Measurements from ENCODE around the gene LPAR3.
"Not testable (repeated sequence)": the region's sequence is repeated elsewhere in the genome, so short reads cannot be mapped to it uniquely, and the experiment has no call there.

LPAR3 gene

GRCh38 chr1:84892705-84893618 lies at the start of gene LPAR3:
LPAR3 (minus strand) TSS chr1:84893206; CDS start chr1:84866120, 27,086 bp downstream.
- peak; percentile 11 for DNase-seq

GRCh38 chr1:84941843-84942242 lies 48.8 kb upstream of the LPAR3 start:
- no peak for DNase-seq

GRCh38 chr1:84940481-84940880 lies 47.5 kb upstream of the LPAR3 start:
- DNase-seq = no peak

DNA sequence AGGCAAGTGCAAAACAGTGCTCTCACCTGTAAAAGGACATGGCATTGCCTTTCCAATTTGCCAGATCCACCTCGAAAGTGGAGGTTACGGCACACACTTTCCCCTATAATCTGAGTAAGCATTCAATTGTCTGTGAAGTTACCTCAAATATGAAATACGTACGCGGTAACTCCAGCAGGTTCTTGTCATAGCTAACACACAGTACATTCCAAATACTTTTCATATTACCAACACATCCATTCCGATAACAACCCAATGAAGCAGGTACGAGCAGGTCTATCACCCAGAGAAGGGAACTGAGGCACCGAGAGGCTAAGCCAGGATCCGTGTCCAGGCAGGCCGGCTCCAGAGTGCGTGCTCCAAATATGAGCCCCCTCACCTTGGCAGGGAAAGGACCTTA lies 46.8 kb upstream of the LPAR3 start:
- DNase-seq = no peak

GRCh38 chr1:84939151-84939550 lies 46.1 kb upstream of the LPAR3 start:
- DNase-seq = no peak

- DNase-seq = peak; percentile 34
Measured at GRCh38 chr1:84936116-84936810, 43.3 kb upstream of the LPAR3 start.

DNA sequence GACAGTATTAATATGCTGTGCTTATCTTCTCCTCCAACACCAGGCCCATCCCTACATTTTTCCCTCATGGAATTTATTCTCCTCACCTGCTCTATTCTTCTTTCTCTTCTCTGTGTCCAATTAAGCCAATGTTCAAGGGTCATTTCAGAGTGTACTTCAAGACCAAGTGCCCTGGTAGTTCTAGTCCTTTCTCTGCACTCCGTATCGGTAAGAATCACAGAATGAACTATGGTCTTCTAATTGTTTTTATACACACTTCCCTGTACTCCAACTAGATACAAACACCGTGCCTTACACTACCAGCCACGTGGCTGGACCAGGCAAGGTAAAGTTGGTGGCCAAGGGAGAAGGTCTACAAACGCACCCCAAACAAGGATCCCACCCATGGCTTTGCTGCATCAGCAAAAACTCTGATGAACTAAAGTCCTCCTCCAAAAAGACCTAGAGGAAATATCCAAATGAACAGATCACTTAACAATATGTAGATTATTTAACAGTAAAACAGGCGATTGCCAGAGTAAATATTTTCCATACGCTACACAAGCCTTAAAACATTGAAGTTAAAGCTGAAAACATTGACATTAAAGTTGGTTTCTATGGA lies 40.1 kb upstream of the LPAR3 start:
- DNase-seq = no peak

DNA sequence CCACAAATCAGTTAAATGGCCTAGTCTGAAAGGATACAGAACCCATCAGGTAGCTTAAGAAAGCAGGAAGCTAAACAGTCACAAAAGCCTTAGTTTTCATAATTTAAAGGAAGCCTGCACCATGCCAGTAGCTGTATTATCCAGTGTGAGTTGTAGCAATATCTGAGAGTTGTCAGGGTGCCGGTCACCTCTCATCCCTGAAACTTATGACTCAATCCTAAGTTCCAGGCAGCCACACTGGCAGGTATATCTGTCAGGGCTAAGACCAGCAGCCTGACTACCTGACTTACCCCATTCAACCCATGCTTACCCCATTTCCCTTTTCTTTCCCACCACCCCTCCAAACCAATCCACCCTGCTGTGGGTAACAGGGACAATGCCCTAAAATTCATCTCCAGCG lies 37.8 kb upstream of the LPAR3 start:
- DNase-seq = no peak

DNA sequence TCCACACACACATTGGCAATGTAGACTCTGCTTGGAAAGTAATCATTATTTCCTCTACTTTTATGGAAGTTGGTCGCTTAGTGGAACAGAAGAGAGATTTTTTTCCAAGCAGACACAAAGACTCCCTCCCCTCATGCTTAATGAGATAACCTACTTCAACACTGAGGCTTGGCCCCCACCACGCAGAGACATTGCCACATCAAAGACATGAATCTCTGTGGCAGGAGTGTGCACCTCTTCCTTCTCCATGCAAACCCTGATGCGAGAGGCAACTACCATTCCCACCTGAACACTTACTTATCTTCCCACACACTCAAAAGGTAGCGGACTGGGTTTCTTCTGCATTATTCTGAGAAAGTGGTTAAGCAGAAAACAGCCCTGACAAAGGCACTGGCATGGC lies 37.3 kb upstream of the LPAR3 start:
- no peak for DNase-seq

DNA sequence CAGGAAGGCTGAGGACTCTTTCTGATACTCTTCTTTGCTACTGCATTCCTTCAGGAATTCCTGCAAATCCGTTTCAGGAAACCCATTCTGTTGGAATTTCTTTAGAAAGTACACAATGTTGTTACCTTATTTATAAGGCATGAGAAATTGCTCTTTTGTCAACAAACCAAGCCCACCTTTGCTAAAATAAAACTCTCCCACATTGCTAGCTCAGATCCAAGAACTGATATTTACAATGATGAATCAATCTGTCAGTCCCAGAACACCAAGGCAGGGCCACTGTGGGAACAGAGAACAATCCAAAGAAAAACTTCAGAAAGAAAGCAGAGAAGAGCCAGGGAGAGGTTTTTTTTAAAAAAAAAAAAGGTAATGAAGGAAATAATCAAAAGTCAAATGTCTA lies 36.6 kb upstream of the LPAR3 start:
- no peak for DNase-seq

- DNase-seq = no peak
Measured at GRCh38 chr1:84928979-84929378, 36.0 kb upstream of the LPAR3 start.

- no peak for DNase-seq
Measured at GRCh38 chr1:84923317-84923716, 30.3 kb upstream of the LPAR3 start.

DNA sequence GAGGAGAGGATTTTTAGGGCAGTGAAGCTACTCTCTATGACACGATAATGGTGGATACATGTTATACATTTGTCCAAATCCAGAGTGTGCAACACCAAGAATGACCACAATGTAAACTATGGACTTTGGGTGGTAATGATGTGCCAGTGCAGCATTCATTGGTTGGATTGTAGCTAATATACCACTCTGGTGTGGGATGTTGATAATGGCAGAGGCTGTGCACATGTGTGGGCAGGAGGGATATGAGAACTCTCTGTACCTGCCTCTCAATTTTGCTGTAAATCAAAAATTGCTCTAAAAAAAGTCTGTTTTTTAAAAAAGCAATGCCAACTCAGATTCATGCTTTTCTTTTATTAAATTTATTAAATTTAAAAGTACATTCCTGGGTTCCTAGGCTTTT lies 27.2 kb upstream of the LPAR3 start:
- DNase-seq = no peak

DNA sequence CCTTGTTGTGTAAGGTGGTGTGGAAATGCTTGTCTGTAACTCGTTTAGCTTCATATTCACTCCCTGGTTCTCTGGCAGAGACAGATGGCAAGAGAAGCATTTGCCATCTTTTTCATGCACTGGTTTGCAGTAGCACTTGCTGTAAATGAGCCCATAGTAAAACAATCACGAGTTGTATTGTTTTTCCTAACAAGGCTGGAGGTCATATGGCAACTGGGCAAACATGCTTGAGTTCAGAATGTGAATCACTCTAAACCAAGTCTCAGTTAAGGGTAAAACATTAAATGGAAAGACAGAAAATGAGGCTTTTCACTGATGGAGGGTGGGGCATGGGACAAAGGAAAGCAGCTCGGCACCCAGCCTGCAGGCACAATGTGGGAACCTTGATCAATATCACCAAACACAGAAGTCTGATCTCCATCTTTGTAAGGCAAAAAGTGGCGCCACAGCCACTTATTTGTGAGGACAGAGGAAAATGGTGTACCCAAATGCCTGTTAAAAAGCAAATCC lies 26.5 kb upstream of the LPAR3 start:
- no peak for DNase-seq

- no peak for DNase-seq
Measured at GRCh38 chr1:84918726-84919336, 25.8 kb upstream of the LPAR3 start.

DNA sequence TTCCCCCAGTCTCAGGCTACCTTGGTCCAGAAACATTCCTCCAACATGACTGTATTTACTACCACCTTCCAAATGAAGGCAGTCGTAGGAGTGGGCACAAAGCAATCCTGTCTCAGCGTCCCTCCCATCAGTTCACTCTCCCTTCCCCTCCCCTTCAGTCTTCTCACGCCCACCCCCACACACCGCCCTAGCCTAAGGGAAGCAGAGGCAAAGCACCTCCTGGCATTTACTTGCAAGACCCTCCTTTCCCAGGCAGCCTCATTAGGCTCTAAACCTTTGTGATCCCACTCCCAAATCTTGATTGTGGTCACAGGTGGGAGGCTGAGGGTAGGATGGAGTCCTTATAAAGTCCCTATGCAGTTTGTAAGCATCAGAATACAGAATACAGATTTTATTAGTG lies 23.9 kb upstream of the LPAR3 start:
- no peak for DNase-seq

- no peak for DNase-seq
Measured at GRCh38 chr1:84913555-84913892, 20.5 kb upstream of the LPAR3 start.

DNA sequence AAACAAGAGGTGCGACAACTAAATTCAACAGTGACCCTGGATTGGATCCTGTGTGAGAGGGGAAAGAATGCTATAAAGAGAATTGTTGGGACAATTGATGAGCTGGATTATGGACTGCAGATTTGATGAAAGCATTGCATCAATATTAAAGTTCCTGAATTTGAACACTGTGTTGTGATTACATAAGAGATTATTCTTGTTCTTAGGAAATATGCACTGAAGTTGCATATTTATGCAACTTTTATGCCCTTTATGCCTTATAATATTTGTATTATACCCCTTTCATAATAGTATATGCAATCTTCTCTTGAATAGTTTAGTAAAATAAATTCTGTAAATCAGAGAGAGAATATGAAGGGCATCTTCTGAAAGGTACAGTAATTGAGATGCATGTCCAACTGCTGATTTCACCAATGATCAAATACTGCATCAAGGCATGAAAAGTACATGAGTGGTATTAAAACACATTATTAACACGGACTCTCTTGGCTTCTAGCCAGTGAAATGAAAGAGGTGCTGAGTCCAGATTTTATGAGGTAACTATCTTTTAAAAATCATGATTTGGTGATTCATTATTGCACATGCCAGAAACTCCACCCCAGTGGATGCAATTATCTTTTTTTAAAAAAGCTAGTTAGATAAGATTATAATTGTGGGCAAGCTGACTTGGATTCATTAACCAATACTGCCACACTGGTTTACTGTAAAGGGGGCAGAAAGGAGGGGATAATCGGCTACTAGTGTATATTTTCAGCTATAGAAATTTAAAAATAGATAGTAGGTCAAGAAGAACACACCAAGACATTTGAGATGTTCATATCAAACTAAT lies 19.9 kb upstream of the LPAR3 start:
- DNase-seq = no peak

GRCh38 chr1:84908746-84909464 lies 15.9 kb upstream of the LPAR3 start:
- not testable (repeated sequence) for DNase-seq

DNA sequence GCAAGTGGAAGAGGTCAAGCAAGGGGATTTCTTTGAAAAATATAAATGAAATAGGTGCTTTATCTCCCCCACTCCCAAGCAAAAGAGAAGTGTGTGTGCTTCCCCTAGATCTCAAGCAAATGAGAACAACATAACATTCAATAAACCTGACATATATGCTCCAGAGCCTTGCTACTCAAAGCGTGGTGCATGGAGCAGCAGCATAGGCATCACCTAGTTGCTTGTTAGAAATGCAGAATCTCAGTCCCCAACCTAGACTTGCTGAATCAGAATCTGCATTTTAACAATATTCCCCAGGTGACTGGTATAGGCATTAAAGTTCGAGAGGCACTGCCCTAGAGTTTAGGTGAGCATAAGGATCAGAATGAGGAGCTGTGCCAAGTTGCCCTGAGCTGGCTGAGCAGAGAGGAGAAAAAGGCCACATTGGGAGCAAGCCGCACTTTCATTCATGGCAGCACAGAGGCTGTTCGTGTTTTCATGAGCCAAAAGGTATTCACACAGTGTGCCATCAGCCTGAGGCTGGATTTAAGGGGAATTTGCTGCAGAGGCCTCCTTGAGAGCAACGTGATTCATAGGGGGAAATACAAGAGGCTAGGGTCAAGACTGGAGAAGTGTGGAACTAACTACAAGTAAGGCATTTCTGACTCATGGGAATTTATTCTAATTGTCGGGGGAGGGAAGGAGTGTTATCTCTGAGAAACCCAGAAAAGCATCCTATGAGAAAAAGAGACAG lies 14.3 kb upstream of the LPAR3 start:
- DNase-seq = no peak

GRCh38 chr1:84902727-84903126 lies 9.7 kb upstream of the LPAR3 start:
- DNase-seq = not testable (repeated sequence)
